OCI-LY3 (cell line): ENCODE measurements around the gene UGT1A9.

Experiments used
- H2AFZ ChIP-seq: fragments of 200-600, 300-600 bp; shearing (Covaris generic); 2 replicates; pipeline ENCODE4 v1.6.0; 2014; ENCODE audit warnings: antibody characterized with exemption, low read depth, low read length
- H3K27ac ChIP-seq: fragments of 200-600, 300-600 bp; sonication (generic); 2 replicates; pipeline ENCODE4 v1.5.1; 2014; ENCODE audit warnings: mild to moderate bottlenecking, low read length, moderate library complexity, mixed read lengths
- H3K27me3 ChIP-seq: fragments of 200-600, 300-600 bp; sonication (generic); 2 replicates; pipeline ENCODE4 v1.6.1; 2014; ENCODE audit warnings: low read depth, low read length, mixed read lengths
- H3K36me3 ChIP-seq: fragments of 200-600, 300-600 bp; sonication (generic); replicated peaks from 2 replicates; pipeline ENCODE3; 2014; ENCODE audit warnings: low read depth, low read length, mixed read lengths
- H3K4me1 ChIP-seq: fragments of 300-600, 200-600 bp; sonication (generic); 2 replicates; pipeline ENCODE4 v1.6.1; 2014; ENCODE audit warnings: low read length, mixed read lengths
- H3K4me2 ChIP-seq: fragments of 200-600, 300-600 bp; sonication (generic); 2 replicates; pipeline ENCODE4 v1.6.1; 2014; ENCODE audit warnings: low read length, mixed read lengths
- H3K4me3 ChIP-seq: fragments of 300-600, 200-600 bp; sonication (generic); 2 replicates; pipeline ENCODE4 v1.5.1; 2014; ENCODE audit warnings: antibody characterized with exemption, mild to moderate bottlenecking, low read length, moderate library complexity
- H3K79me2 ChIP-seq: fragments of 300-600, 200-600 bp; shearing (Covaris generic); 2 replicates; pipeline ENCODE4 v1.6.1; 2014; ENCODE audit warnings: mild to moderate bottlenecking, low read length, mixed read lengths
- H3K9ac ChIP-seq: fragments of 300-600, 200-600 bp; shearing (Covaris generic); 2 replicates; pipeline ENCODE4 v1.6.0; 2014; ENCODE audit warnings: mild to moderate bottlenecking, low read length, moderate library complexity
- H3K9me3 ChIP-seq: fragments of 200-600, 300-600 bp; shearing (Covaris generic); 2 replicates; pipeline ENCODE4 v1.6.1; 2014; ENCODE audit warnings: low read length, mixed read lengths; ENCODE audit not compliant: insufficient read depth
- H4K20me1 ChIP-seq: fragments of 200-600, 300-600 bp; sonication (generic); 2 replicates; pipeline ENCODE4 v1.6.1; 2016; ENCODE audit warnings: low read length, mixed read lengths; ENCODE audit not compliant: insufficient read depth
- CTCF ChIP-seq: fragments of 200-600, 300-600 bp; sonication (generic); IDR thresholded peaks from 2 replicates; pipeline ENCODE4 v1.5.1; 2014; ENCODE audit warnings: antibody characterized with exemption, low read length, low read depth
- EZH2phosphoT487 ChIP-seq: fragments of 200-600 bp; shearing (Covaris generic); IDR thresholded peaks from 2 replicates; pipeline ENCODE4 v1.6.1; 2018; ENCODE audit warnings: antibody characterized with exemption, mixed run types, low read depth

UGT1A9 gene

GRCh38 chr2:233758141-233758540 lies 86.4 kb downstream of the UGT1A9 start:
- H3K9me3 ChIP-seq, result no peaks in the 10 kb centered on the region
- no peaks in the 10 kb centered on the region for H3K79me2 ChIP-seq
- H3K4me3 ChIP-seq, result no peak overlapping the region
- no peak for TF ChIP-seq EZH2phosphoT487
- no peak for TF ChIP-seq CTCF
- no peaks in the 10 kb centered on the region for H3K36me3 ChIP-seq
- no peak overlapping the region for H3K9ac ChIP-seq
- H3K4me1 ChIP-seq, result no peaks in the 10 kb centered on the region
- H3K27me3 ChIP-seq, result no peaks in the 10 kb centered on the region
- no peak overlapping the region for H3K27ac ChIP-seq
- no peak overlapping the region for H3K4me2 ChIP-seq
- no peaks in the 10 kb centered on the region for H4K20me1 ChIP-seq
- H2AFZ ChIP-seq, result no peak overlapping the region

GRCh38 chr2:233758849-233759248 lies 87.2 kb downstream of the UGT1A9 start:
- Histone ChIP-seq H4K20me1 (no peaks in the 10 kb centered on the region), H3K79me2 (no peaks in the 10 kb centered on the region), H3K4me1 (no peaks in the 10 kb centered on the region), H3K4me2 (no peak overlapping the region), H3K9ac (no peak overlapping the region), H2AFZ (no peak overlapping the region), H3K9me3 (no peaks in the 10 kb centered on the region), H3K36me3 (no peaks in the 10 kb centered on the region), H3K4me3 (no peak overlapping the region), H3K27ac (no peak overlapping the region), H3K27me3 (peaks cover 4% of the 10 kb centered on the region; the same call in 1 of the 2 replicates)
- TF ChIP-seq CTCF, result no peak
- no peak for TF ChIP-seq EZH2phosphoT487

- H3K4me2 ChIP-seq, result no peak within 1 kb of the TSS
- H3K4me3 ChIP-seq, result no peak within 1 kb of the TSS
- no peaks in the 10 kb centered on the region for H4K20me1 ChIP-seq
- H2AFZ ChIP-seq, result no peak within 1 kb of the TSS
- no peaks in the 10 kb centered on the region for H3K79me2 ChIP-seq
- H3K9me3 ChIP-seq, result no peaks in the 10 kb centered on the region
- no peaks in the 10 kb centered on the region for H3K36me3 ChIP-seq
- no peak for TF ChIP-seq EZH2phosphoT487
- no peak for TF ChIP-seq CTCF
- no peak within 1 kb of the TSS for H3K27ac ChIP-seq
- no peak within 1 kb of the TSS for H3K9ac ChIP-seq
- H3K27me3 ChIP-seq, result peaks cover 11% of the 10 kb centered on the region; the same call in 1 of the 2 replicates
- H3K4me1 ChIP-seq, result no peaks in the 10 kb centered on the region
These were observed 88.3 kb downstream of the UGT1A9 start, which contains the start of gene UGT1A1 for GRCh38 chr2:233760043-233760442. TSS of gene UGT1A1 (plus strand) at chr2:233760270. CDS start at chr2:233760288, 18 bp downstream.

- Histone ChIP-seq H3K27ac (no peak overlapping the region), H3K4me3 (no peak overlapping the region), H3K9ac (no peak overlapping the region), H3K9me3 (no peaks in the 10 kb centered on the region), H2AFZ (no peak overlapping the region), H3K27me3 (peaks cover 11% of the 10 kb centered on the region; the same call in 1 of the 2 replicates), H3K4me1 (no peaks in the 10 kb centered on the region), H3K36me3 (no peaks in the 10 kb centered on the region), H3K4me2 (no peak overlapping the region), H3K79me2 (no peaks in the 10 kb centered on the region), H4K20me1 (no peaks in the 10 kb centered on the region)
- TF ChIP-seq CTCF (no peak), EZH2phosphoT487 (no peak)
These were observed 89.5 kb downstream of the UGT1A9 start for GRCh38 chr2:233761040-233761769.
